Activated gamma-delta T cell treated with Interleukin-2 at 50 U/mL for 16 hours (primary cell): ENCODE data around the gene FOXK2.
A peak's percentile ranks its signal among the peaks of the same experiment; 100 is the strongest.

Experiments
- DNase-seq: peaks from one replicate; pipeline ENCODE4 v3.0.0-alpha.2; 2020

Gene FOXK2

DNA sequence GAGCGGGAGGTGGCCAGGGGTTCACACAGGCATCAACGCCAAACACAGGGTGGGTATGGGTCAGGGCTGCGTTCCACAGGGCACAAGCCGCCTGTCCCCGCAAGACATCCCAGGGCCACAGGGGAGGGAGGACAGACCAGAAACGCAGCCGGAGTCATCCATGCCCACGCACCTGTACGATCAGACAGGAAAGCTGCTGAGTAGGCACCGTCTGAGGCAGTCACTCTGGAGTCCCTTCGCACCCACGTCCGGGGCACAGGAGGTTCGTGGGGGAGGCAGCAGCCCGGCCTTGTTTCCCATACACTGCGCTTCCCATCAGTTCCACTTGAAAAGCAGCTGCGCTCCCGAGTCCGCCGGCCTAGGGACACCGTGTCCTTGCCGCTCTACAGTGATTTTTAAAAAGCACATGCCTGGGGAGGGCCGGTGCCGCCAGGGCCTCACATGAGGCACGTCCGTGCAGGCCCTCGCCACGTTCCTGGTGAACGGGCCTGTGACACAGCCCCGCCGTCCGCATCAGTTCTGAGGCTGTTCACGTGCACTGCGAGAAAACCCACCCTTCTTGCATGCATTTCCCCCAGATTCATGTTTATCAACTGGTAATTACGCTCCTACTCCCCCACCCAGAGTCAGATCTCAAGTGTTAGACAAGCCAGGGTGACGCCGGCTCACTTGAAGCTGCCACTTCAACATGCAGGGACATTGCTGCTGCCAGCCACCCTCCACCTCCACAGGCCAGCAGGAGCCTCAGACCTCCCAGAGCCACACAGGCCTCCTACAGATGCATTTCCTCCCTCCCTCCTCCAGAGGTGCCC, 94.0 kb downstream of the FOXK2 start:
- no peak for DNase-seq

DNA sequence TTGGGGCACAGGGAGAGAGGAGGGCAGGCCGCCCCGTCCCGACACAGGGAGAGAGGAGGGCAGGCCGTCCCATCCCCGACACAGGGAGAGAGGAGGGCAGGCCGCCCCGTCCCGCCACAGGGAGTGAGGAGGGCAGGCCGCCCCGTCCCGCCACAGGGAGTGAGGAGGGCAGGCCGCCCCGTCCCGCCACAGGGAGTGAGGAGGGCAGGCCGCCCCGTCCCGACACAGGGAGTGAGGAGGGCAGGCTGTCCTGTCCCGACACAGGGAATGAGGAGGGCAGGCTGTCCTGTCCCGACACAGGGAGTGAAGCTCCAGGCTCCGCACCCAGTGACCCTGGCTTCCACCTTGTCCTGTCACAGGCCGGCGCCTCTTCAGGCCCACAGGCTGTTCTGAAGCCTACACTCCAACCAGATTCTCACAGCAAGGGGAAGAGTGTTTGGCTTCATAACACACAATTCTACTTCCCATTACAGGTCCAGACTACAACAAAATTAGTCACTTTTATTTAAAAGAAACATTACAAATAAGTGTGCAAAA, 94.6 kb downstream of the FOXK2 start:
- no peak for DNase-seq

DNA sequence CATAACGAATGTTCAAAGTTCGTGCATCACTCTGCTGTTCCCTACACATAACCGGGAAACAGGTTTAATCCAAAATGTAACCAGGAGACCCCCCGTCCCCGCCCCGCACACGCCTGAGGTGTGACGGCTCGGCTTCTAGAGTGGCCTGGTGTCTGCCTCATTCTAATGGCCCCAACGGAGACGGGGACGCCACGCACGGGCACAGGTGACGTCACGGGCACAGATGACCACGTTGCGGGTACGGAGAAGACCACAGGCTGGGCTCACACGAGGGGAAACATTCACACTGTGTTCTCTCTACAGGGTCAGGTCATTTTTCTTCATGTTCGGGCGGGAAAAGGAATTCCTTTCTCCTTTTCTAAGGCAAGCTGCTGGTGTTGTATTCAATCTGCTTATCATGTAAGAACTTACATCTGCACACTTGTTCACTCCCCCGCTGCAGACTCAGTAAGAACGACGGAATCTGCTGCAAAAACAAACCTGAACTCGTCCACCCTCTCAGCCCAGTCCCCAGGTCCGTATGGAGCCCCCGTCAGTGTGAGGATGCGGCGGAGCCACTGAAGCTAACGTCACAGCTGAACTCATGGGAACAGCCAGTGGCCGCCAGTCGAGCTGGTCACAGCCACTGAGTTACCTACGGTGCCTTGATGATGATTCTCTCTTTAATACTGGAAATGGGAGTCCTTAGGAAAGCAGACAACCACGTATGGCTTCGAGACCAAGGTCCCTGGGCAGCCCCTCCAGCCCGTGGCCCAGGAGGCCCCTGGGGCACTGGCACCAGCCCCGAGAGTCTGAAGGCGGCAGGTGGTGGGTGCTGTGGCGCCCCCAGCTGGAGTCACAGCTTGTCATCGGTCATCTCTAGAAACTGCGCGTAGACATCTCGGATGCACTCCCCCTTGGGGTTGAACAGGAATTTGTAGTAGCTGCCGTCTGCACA, 95.8 kb downstream of the FOXK2 start:
- no peak for DNase-seq

DNA sequence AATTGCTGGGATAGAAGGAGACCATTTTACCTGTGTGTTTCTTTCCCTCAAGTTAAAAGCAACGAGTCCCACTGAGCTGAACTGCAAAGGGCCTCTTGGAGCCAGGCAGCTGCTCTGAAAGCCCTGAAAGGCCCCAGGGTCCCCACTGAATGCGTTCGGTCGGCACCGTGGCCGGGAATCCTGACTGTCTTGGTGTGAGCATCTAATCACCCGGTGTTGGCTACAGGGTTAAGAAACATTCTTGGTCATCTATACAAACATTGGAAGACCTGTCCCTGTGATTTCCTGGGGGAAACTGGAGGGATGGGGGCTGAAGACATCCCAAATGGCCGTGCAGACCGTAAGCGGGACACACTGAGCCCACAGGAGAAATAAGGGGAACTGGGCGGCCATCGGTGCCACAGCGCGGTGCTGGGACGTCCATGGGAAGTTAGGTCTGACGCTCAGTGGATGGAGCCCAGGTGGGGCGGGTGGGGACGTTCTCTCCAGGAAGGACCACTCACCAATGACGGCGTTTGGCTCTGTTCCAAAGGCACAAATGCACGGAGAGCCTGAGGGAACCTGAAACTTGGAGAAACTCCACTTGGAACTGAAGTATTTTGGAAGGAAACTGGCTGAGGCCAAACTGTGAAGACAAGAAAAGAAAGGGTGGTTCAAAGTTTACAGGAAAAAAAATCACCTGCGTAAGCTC, 96.6 kb downstream of the FOXK2 start:
- no peak for DNase-seq

DNA sequence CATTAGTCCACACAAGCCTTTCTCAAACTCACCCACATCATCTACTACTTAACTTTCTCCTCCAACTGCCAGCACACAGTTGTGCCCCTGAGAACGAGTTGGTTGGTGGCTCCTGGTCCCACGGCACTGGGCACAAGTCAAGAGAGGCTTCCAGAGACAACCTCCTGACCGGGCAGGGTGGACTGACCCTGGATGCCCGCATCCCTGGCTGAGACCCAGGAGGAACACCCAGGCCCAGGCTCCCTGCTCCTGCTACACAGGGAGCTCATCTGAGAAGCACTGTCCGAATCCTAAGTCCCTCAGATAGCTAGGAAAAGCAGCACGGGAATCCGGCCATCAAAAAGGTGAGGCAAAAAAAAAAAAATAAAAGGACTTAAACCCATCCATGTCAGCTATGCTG, 99.7 kb downstream of the FOXK2 start:
- no peak for DNase-seq

DNA sequence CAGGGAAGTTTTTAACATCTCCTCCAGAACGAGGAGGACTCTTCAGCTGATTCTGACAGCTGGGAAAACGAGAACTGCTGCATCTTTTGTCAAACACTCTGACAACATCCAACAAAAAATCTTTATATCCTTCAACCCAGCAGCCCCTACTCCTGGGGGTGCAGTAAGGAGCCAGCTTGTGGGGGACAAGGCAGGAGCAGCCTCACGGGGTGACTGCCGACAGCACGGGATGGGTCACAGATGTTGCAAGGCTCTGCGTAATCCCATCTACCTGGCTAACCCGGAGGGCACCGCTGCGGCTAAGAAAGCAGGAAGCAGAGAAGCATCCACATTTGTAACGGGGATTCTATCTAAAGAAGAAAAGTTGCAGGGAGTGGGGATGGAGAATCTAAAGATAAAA, 100.1 kb downstream of the FOXK2 start:
- DNase-seq = no peak

DNA sequence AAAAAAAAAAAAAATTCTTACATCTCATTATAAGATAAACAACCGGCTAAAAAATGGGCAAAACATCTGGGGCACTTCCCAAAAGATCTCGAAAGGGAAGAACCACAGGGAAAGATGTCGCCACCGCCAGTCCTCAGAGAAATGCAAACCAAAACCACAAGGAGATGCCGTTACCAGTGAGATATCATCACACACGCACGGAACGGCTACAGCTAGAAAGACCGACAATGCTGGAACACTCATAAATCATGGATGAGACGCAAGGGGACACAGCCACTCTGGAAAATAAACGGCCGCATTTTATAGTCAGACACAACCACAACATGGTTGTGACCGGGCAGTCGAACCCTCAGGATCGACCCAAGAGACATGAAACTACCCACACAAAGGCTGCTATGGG, 104.2 kb downstream of the FOXK2 start:
- no peak for DNase-seq

DNA sequence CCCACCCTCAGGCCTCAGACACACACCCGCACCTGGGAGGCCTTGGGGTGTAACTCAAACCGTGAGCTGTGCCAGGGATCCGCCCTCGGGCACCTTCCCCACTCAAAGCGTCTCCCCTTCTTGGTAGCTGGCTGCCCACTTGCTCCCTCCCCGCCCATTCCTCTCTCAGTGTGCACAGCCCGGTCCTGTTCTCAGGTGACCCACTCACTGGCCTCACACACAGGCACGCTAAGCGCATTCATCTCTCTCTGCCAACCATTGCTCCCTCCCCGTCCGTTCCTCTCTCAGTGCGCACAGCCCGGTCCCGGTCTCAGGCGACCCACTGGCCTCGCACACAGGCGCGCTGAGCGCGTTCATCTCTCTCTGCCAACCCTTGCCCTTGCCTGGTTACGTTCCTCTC, 107.9 kb downstream of the FOXK2 start:
- DNase-seq = no peak

DNA sequence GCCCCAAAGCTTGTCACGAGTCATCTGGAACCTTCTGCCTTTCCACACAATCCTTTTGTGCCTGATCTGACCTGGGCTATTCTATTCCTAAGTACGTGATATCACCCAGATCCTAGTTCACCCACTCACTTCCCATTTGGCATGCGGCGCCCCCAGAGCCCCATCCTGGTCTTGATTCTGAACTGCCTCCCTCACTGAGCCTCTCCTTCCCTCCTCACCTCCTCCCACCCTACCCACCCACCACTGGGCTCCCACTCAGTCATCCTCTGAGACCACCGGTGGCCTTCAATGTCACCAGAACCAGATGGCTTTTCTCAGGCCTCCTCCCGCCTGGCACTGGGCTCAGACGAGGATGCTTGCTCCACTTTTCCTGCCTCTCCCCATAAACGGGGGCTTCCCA, 110.2 kb downstream of the FOXK2 start:
- no peak for DNase-seq

DNA sequence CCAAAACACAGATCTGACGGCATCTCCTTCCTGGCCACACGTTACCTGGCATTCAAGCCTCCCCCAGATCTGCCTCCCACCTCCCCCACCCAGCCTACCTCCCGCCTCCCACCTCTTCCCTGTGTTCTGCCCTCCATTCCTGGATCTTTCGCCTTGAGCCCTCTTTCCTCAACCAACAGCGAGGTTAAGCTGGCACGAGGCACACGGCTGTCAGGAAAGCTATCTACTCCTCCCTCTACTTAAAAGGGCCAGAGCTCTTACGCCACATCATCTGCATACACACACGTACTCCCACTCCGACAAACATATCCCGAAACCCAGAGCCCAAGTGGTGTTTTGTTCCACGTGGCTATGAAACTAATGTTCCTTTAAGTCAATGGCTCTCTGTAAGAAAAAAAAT, 110.7 kb downstream of the FOXK2 start:
- no peak for DNase-seq

DNA sequence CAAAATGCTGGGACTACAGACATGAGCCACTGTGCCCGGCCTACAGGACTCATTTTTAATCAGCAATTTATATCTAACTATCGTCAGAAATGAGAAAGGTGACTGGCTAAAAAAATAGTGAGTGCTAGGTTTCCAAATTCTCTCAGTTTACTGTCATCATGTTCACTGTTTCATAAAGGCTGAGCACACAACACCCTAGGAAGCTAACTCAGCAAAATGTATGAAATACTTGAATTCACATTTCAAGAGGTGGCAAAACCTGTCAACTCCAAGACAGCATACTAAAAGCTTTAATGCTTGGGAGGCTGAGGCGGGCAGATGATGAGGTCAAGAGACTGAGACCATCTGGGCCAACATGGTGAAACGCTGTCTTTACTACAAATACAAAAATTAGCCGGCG, 112.0 kb downstream of the FOXK2 start:
- no peak for DNase-seq

DNA sequence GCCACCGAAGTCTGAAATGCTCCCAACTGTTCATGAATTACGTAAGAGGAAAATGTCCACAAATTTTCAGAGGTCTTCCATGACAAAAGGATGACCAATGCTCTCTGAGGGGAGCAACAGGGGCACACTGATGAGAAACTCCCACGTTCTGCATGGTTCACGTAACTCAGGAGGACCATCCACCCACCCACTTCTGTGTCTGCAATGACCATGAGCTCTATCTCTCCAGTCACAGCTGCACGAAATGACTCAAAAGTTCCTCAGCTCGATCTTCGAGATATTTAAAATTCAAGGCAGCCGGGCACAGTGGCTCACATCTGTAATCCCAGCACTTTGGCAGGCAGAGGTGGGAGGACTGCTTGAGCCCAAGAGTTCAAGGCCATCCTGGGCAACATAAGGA, 112.9 kb downstream of the FOXK2 start:
- no peak for DNase-seq

DNA sequence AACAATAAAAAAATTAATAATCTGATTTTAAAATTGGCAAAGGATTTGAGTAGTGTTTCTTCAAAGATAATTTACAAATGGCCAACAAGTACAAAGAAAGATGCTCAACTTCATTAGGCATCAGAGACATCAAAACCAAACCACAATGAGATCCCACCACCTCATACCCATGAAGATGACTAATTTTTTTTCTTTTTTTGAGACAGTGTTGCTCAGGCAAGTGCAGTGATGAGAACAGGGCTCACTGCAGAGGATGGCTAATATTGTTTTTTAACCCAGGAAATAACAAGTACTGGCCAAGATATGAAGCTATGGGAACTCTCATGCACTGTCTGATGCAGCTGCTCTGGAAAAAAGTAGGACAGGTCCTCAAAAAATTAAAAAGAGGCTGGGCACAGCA, 113.8 kb downstream of the FOXK2 start:
- DNase-seq = no peak

DNA sequence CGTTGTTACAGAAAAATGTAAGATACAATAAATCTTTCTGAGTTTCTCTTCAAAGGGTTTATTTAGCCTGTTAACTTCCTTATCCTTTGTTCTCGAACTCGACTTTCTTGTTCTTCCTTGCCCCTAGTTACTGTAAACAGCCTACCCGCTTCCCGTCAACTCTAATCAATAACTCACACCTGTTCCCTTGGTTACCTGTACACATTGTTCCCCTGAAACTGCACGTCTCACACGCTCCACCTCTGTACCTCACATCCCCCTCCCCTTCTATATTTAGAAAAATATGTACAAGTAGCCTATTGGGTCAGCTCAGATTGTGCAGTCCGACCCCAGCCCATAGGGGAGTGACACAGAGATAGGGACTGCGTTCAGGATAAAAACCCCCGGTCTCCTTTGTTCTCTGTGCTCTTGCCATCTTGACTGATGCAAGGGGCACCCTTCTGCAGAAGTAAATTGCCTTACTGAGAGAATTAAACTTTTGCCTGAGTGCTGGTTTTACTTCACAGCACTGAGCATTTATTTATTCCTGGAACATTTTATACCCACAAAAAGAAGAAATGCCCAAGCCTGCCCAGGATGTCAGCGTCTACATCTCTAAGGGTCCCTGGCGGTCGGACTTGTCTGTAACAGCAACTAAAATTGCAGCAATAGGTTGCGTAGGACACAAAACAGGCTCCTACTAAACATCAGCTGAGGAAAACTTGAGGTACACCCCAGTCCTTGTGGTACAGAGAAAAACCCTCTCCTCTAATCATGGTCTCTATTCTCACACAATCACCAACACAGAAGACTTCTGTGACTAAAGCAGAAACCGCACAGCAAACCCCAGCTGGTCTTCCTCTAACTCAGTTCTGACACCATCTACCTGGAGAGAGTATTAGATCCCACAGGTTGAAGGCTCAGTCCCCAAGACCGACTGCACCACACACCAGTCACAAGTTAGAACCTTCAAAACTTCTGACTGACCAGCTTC, 117.4 kb downstream of the FOXK2 start:
- DNase-seq = no peak

DNA sequence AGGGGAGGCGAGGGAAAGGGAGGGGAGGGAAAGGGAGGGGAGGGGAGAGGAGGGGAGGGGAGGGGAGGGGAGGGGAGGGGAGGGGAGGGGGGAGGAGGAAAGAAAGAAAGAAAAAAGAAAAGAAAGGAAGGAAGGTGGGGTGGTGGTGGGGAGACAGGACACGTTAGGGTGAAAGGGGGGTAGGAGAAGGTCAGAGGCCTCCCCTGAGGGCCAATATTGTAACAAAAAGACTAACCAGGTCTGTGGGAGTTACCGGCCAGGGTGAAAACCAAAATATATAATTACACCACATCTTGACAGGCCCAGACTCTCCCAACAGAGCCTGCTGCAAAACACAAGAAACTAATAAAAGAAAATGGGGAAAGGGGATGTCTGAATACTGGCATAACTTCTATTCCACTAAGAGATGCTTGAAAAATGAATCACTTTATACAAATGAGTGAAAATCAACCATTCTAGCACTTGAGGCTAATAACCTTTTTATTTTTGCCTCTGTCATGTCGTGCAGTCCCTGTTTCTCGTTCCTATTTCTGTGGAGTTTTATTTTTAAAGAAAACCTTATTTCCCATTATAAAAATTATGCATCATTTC, 118.7 kb downstream of the FOXK2 start:
- no peak for DNase-seq

DNA sequence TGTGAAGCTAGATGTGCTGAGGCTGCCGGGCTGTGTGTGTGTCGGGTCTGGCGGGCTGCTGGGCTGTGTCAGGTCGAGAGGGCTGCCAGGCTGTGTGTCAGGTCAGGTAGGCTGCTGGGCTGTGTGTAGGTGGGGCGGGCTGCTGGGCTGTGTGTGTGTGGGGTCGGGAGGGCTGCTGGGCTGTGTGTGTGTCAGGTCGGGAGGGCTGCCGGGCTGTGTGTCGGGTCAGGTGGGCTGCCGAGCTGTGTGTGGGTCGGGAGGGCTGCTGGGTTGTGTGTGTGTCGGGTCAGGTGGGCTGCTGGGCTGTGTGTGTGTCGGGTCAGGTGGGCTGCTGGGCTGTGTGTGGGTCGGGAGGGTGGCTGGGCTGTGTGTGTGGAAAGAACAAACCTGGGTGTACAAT, 120.1 kb downstream of the FOXK2 start:
- no peak for DNase-seq

DNA sequence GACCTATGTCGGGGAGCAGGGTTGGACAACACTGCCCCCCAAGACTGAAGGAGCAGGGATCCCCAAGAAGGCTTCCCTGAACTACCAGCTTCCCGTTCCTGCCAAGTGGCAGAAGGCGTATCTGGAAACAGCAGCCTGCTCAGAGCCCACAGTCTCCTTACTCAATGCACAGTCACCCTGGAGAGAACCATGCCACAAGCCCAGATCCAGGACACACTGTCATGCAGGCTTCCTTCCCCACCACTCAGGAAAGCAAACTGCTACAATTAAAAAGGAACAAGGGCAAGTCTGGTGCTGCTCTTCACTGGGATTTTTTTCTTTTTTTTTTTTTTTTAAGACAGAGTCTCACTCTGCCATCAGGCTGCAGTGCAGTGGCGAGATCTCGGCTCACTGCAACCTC, 120.5 kb downstream of the FOXK2 start:
- DNase-seq = no peak

DNA sequence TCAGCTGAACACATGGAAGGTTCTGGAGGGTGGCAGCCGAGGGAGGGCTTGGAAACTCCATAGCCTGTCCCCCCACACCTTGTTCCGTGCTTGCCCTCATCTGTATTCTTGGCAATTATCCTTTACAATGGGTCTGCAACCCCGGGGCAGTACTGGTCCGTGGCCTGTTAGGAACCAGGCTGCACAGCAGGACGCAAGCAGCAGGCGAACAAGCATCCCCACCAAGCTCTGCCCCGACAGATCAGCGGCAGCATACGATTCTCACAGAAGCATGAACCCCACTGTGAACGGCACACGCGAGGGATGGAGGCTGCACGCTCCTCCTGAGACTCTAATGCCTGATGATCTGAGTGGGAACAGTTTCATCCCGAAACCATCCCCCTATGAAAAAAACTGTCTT, 122.5 kb downstream of the FOXK2 start:
- DNase-seq = no peak

DNA sequence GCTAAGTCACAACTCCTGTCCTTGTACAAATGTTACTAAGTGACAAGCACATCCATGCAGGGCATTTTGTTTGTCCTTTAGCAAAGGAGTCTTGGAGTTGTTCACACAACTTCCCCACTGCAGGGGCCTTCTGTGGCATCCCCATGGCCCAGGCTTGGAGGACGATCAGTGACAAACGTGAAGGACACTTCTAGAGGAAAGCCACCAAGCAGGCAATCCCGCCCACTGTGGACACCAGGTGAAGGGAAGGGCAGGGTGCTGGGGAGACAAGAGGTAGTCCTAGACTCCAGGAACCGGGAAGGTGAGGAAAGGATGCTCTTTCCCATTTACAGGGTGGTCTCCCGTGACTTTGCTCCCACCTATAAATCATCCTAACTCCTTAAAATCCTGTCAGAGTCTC, 124.6 kb downstream of the FOXK2 start:
- no peak for DNase-seq

DNA sequence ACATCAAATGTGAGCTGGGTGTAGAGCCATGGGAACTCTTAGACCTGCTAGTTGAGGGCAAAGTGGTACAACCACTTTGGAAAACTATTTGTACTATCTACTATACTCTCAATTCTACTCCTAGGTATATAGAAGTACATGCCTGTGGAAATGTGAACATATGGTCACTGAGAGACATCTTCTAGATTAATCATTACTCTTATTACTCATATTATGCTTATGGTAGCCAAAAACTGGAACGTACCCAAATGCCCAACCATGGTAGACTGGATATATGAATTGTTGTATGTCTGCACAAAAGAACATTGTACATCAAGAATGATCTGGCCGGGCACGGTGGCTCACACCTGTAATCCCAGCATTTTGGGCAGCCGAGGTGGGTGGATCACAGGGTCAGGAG, 126.0 kb downstream of the FOXK2 start:
- no peak for DNase-seq

DNA sequence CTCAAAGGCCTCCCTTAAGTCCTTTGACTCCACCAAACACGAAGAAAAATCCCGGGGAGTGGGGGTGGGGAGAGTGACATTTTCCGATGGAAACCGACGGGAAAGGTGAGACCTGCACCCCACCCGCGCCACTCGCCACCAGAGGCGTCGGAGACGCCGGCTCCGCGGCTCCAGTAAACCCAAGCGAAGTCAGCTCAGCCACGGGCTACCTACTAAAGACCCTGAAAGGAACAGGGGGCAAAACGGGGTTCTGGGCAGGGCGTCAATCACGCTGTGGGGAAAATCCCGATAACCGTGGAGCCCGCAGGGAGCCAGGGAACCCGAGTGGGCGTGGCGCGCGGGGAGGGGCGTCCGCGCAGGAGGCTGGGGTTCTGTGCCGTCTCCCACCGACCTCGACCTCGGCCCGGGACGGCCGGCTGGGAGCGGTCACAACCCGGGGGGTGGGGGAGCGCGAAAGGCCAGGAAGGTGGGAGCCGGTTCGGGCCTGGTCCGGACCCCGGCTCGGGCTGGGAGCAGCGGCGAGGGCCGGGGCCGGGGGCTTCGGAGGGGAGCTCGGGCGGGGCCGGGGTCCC, 128.1 kb downstream of the FOXK2 start:
- DNase-seq = peak; percentile 33
